Body of pancreas (tissue), 4 donors: Measurements from ENCODE around the gene PCIF1. TPM values are rescaled to one million over a fixed set of nuclear protein-coding genes. Genes with fewer than 3 reads are reported as not detected.

Experiments
- ATAC-seq: fragments of 150-250 bp; one replicate; pipeline ENCODE4 v1.9.1; 2016
- DNase-seq, 4 donors: peaks; one replicate each; pipeline ENCODE4 v3.0.0-alpha.2; 2019
- H3K27ac ChIP-seq, 4 donors: fragments of 200-600 bp; sonication (generic); 1 replicate in 3 of 4; 2 replicates in 1 of 4; pipeline versions ENCODE4 v1.5.1 to v1.6.1; 2016 to 2019; ENCODE audit warnings: mild to moderate bottlenecking in 1 of 4, mixed read lengths in 1 of 4, moderate library complexity in 1 of 4
- H3K27me3 ChIP-seq, 2 donors: fragments of 200-600 bp; sonication (generic); one replicate each; pipeline ENCODE4 v1.6.0; 2016; ENCODE audit warnings: mild to moderate bottlenecking in 1 of 2
- H3K36me3 ChIP-seq, 2 donors: fragments of 200-600 bp; sonication (generic); replicated peaks in 1 of 2; 2 replicates each; pipeline ENCODE4 v1.5.1; 2016; ENCODE audit warnings: low read depth in 2 of 2; ENCODE audit not compliant: insufficient read depth in 1 of 2
- H3K4me1 ChIP-seq: fragments of 200-600 bp; sonication (generic); one replicate; pipeline ENCODE4 v1.6.0; 2016
- H3K4me3 ChIP-seq, 2 donors: fragments of 200-600 bp; sonication (generic); 1 replicate in 1 of 2; 2 replicates in 1 of 2; pipeline ENCODE4 v1.5.1; 2016 to 2019
- H3K9me3 ChIP-seq, 3 donors: fragments of 200-600 bp; sonication (generic); 1 replicate in 2 of 3; 2 replicates in 1 of 3; pipeline ENCODE4 v1.5.1; 2016
- CTCF ChIP-seq, 7 experiments: fragments of 450-650 bp in 4 of 7; fragments of 200-600 bp in 3 of 7; sonication (generic) in 3 of 7; IDR thresholded peaks; one replicate each; pipeline ENCODE4 v1.5.1; 2016 to 2019; ENCODE audit warnings: antibody characterized with exemption in 7 of 7
- POLR2A ChIP-seq, 3 donors: fragments of 450-650 bp; IDR thresholded peaks; one replicate each; pipeline ENCODE4 v1.6.1; 2016; ENCODE audit warnings: antibody characterized with exemption in 3 of 3, mild to moderate bottlenecking in 2 of 3
- WGBS, 2 donors: methylation state at CpG; one replicate each; pipeline ENCODE4 v1.1.5; 2017; 5-methylcytosine and 5-hydroxymethylcytosine counted together
- intact Hi-C: fragments of 100-400 bp; cut with DNase I; formaldehyde crosslinking; loops from one replicate; pipeline ENCODE4 v1.15.1; 2023
- total RNA-seq, 2 donors: library from RNA; depleted of rRNA; stranded (reverse); fragments of >200 nt; gene quantifications; one replicate each; pipeline ENCODE4 v1.1.0, GENCODE V29; 2016

PCIF1 gene
- total RNA-seq, 2 donors from 2014 or later = 20.2 to 28.7 TPM

- TF ChIP-seq POLR2A (IDR thresholded peaks at IDR 0.05) = no peak
- TF ChIP-seq CTCF (IDR thresholded peaks at IDR 0.05) = no peak
- WGBS, 2 donors = 63 to 68% methylated on average over 9 of the region's 9 CpGs
- no peaks in the 10 kb centered on the region for H3K9me3 ChIP-seq
- H3K4me3 ChIP-seq = no peak overlapping the region
- ATAC-seq (no peak), DNase-seq (no peak)
- intact Hi-C loops = no loop called here
- no peaks in the 10 kb centered on the region for H3K4me1 ChIP-seq
- no peaks in the 10 kb centered on the region for H3K27me3 ChIP-seq
- peak overlapping the region in 1 of 4 donors; percentile 9 for H3K27ac ChIP-seq
- H3K36me3 ChIP-seq = no peaks in the 10 kb centered on the region
Observed at GRCh38 chr20:45920462-45921336, 13.8 kb upstream of the PCIF1 start.

DNA sequence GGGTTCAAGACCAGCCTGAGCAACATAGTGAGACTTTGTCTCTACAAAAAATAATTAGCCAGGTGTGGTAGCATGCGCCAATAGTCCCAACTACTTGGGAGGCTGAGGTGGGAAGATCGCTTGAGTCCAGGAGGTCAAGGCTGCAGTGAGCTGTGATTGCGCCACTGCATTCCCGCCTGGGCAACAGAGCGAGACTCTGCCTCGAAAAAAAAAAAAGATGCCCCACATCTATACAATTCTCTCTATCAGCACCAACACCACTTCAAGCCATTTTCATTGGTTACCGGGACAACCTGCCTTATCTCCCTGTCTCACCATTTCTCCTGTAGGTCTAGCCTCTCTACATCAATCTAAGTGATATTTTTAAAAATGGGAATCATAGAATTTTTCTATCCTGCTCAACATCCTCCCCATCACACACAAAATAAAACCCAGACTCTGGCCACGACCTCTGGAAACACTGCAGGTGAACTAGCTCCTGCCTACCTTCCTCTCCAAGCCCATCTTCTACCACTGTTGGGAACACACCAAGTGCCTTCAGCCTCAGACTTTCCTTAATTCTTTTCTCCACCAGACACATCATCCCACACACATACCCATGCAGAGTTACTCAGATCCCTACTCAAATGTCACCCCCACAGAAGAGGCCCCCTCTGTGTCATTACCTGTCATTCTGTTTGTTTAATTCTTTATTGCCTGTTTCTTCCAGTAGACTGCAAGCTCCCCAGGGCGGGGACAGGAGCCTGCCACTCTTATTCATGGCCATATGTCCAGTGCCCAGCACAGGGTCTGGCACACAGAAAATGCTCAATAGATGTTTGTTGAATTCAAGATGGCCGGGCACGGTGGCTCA, 12.9 kb upstream of the PCIF1 start:
- TF ChIP-seq CTCF (IDR thresholded peaks at IDR 0.05) (no peak), POLR2A (IDR thresholded peaks at IDR 0.05) (no peak)
- no peak overlapping the region for H3K27ac ChIP-seq
- H3K4me1 ChIP-seq = no peaks in the 10 kb centered on the region
- H3K27me3 ChIP-seq = no peaks in the 10 kb centered on the region
- DNase-seq (no peak), ATAC-seq (no peak)
- H3K9me3 ChIP-seq = no peaks in the 10 kb centered on the region
- no peak overlapping the region for H3K4me3 ChIP-seq
- 70 to 73% methylated on average over 10 to 11 of the region's 11 CpGs for WGBS, 2 donors
- no peaks in the 10 kb centered on the region for H3K36me3 ChIP-seq
- intact Hi-C loops = no loop called here

DNA sequence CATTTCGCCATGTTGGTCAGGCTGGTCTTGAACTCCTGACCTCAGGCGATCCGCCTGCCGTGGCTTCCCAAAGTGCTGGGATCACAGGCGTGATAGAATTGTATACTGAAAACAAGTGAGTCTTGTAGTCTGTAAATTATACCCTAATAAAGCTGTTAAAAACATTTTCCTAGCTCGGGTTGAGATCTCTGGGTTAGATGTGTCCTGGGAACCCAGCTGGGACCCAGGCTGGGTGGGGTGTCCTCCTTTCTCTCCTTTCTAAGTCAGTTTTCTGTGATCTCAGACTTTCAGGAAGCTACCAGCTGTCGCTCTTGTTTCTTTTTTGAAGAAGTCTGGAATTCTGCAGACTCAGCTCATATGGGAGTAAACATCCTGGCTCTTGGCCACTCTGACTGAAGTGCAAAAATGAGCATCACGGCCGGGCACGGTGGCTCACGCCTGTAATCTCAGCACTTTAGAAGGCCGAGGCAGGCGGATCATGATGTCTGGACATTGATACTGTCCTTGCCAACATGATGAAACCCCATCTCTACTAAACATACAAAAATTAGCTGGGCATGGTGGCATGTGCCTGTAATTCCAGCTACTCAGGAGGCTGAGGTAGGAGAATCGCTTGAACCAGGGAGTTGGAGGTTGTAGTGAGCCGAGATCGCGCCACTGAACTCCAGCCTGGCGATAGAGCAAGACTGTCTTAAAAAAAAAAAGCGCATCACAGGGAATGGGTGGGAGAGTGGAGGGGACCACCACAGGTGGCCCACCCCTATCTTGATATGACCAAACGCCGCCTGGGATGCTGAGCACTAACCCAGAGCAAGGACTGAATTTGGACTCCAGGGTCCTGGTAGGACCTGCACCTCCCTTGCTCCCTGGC, 9.9 kb upstream of the PCIF1 start:
- TF ChIP-seq POLR2A (IDR thresholded peaks at IDR 0.05) (no peak), CTCF (IDR thresholded peaks at IDR 0.05) (no peak)
- ATAC-seq (peak; percentile 34), DNase-seq (peak in 2 of 4 donors; percentile 25 to 61)
- WGBS, 2 donors = 55 to 58% methylated on average over 21 of the region's 21 CpGs
- Histone ChIP-seq H3K27me3 (no peaks in the 10 kb centered on the region), H3K4me3 (no peak overlapping the region), H3K36me3 (no peaks in the 10 kb centered on the region), H3K27ac (peak overlapping the region in 2 of 4 donors; percentile 24 to 33), H3K4me1 (no peaks in the 10 kb centered on the region), H3K9me3 (no peaks in the 10 kb centered on the region)
- intact Hi-C loops = no loop called here

GRCh38 chr20:45925821-45926506, 8.5 kb upstream of the PCIF1 start:
- H3K27ac ChIP-seq = no peak overlapping the region
- no peak for DNase-seq
- WGBS, 2 donors = 50% methylated on average over 8 to 9 of the region's 9 CpGs
- H3K27me3 ChIP-seq = no peaks in the 10 kb centered on the region
- no peaks in the 10 kb centered on the region for H3K4me1 ChIP-seq
- no peaks in the 10 kb centered on the region for H3K9me3 ChIP-seq
- ATAC-seq = no peak
- no peaks in the 10 kb centered on the region for H3K36me3 ChIP-seq
- TF ChIP-seq POLR2A (IDR thresholded peaks at IDR 0.05) (no peak), CTCF (IDR thresholded peaks at IDR 0.05) (no peak)
- H3K4me3 ChIP-seq = no peak overlapping the region
- intact Hi-C loops = no loop called here
